ENCODE data around the gene PIRT. TPM values are rescaled to one million over a fixed set of nuclear protein-coding genes. Genes with fewer than 3 reads are reported as not detected.

PIRT gene
- total RNA-seq, 4 donors from 2014 or later = not detected

DNA sequence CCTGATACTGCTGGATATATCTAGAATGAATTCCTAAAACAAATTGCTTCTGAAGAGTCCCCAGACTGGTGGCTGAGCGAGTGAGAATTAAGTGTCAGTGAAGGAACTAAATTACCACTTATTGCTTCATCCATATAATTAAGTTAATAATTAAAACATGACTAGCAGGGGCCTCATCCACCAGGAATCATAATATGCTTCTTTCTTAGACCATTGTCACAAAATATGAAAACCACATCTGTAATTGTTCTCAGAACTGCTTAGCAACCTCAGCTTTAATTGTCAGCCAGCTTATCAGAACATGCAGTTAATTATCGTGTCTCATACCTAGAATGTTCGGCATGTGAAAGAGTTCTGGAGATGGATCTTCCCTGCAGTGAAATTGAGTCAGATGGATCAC is 21.2 kb upstream of the PIRT start:
- TF ChIP-seq, protein P1, sequence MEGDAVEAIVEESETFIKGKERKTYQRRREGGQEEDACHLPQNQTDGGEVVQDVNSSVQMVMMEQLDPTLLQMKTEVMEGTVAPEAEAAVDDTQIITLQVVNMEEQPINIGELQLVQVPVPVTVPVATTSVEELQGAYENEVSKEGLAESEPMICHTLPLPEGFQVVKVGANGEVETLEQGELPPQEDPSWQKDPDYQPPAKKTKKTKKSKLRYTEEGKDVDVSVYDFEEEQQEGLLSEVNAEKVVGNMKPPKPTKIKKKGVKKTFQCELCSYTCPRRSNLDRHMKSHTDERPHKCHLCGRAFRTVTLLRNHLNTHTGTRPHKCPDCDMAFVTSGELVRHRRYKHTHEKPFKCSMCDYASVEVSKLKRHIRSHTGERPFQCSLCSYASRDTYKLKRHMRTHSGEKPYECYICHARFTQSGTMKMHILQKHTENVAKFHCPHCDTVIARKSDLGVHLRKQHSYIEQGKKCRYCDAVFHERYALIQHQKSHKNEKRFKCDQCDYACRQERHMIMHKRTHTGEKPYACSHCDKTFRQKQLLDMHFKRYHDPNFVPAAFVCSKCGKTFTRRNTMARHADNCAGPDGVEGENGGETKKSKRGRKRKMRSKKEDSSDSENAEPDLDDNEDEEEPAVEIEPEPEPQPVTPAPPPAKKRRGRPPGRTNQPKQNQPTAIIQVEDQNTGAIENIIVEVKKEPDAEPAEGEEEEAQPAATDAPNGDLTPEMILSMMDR (IDR thresholded peaks at IDR 0.05; ENCODE audit: low read depth) = no peak

DNA sequence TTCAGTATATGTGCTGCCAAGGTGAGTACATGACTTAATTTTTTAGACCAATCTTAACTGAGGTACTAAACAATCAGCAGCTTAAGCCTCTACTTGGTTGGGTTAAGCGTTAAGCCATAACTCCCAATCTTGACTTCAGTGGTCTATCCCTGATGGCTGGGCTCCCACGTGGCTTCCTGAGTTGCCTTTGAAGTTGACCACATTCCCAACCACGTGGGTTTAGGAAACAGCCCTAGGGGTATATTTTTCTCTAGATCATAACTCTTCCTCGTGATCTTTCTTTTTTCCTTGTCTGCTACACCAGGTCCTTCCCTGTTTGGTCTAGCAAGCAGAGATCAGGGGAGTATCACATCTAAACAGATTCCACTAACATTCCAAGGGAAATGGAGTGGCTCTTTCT is 20.1 kb upstream of the PIRT start:
- TF ChIP-seq, protein P1 (IDR thresholded peaks at IDR 0.05; ENCODE audit: low read depth) = no peak

DNA sequence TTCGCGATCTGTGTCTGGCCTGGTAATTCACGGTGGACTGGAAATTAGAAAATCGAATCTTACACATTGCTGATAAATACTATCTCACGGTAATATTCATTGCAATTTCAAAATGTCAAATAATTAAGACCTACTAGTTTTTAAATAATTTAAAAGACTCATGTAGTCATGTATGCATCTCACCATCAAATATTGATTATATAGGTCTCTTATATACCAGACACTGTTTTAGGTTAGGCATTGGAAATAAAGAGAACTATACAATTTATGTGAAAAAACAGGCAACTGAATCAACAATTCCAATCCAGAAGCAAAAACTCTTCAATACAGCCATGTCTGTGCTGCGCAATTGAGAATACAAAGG is 7.5 kb upstream of the PIRT start:
- TF ChIP-seq, protein P1 (IDR thresholded peaks at IDR 0.05; ENCODE audit: low read depth) = no peak

DNA sequence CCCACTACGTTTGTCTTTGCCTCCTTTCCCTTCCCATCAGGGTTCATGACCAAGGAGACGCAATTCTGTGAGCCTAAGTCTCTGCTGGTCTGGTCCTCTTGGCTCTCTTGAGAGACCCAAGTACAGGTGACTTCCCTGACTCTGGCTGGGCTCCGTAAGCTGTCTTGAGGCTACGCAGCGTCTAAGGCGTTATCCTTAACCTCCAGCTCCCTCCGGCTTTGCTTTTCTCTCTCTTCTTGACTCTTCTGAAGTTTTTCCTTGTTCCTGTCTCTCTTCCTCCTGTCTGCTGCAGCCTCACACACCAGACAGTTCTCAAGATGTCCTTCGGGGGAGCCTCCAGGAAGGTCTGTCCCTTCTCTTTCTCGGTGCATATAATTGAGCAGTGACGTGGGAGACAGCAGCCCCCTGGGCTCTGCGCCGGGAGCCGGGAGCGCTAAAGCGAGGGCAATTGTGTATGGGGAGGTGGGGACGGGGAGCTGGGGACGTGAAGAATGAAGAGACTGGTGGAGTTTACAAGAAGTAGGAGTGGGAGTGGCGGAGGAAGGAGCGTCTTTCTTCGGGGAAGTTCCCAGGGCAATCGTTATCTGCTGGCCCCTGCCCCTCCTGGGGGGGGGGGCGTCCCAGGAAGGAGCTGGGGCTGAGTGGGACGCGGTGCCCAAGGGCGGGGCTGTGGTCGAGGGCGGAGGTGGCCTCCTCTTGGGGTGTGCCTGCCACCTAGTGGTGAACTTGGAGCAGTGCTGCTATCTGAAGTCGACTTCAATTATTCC is 6.9 kb upstream of the PIRT start:
- TF ChIP-seq, protein P1 (IDR thresholded peaks at IDR 0.05; ENCODE audit: low read depth) = no peak

DNA sequence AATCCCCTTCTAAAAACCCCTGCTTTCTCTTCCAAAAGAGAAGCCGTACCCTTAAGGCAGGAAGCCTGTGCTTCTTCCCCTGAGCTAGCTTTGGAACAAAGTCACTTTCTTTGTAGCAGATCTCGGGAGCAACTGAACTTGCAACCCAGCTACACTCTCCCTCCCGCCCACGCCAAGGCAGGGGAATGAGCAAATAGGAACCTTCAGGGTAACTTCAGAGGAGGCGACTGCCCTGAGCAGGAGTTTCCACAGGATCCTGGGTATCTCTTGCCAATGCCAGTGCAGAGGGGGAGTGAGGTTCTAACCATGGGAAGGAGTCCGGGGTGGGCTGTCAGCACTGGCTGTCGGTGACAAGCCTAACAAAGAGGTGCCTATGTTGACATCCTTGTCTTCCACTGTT is 5.9 kb upstream of the PIRT start:
- TF ChIP-seq, protein P1 (IDR thresholded peaks at IDR 0.05; ENCODE audit: low read depth) = no peak

DNA sequence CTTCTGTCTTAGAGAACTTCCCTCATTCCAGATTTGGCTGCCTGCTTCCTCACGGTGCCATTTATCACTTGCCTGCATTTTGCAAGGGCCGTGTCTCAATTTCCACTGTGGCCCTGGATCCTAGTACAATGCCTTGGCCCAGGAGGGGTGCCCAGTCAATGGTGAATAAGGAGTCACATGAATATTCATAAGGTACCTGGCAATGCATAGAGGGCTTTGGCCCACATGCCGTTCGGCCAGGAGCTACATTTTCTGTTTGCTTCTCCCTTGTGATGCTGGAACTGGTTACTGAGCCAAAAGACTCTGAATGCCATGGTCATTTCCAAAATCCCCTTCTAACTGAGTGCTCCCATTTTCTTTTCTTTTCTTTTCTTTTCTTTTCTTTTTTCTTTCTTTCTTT is 4.8 kb upstream of the PIRT start:
- TF ChIP-seq, protein P1 (IDR thresholded peaks at IDR 0.05; ENCODE audit: low read depth) = no peak

DNA sequence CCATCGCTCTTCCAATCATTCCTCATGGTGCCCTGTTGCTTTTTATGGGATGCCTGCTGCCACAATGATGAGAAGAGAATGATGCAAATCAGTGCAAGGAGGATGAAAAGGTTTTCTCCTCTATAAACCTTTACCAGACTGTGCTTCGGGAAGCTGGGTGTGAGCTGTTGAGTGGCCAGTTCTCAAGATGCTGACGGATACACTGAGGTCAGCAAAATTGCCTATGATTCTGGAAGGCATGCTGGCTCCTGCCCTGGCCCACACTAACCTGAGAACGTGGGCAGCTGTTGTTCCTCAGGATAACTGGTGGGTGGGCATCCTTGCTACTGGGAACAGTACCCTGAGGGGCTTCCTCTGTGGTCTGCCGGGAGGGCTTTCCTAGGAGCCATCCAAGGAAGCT is 795 bp upstream of the PIRT start:
- TF ChIP-seq, protein P1 (IDR thresholded peaks at IDR 0.05; ENCODE audit: low read depth) = no peak
